Activated CD8-positive, alpha-beta memory T cell treated with anti-CD3 and anti-CD28 coated beads for 4 hours (primary cell): Measurements from ENCODE around the gene NUP153.

Experiments used
- DNase-seq, 2 donors: peaks; one replicate each; pipeline ENCODE4 v3.0.0-alpha.2; 2020; ENCODE audit warnings: low read depth in 2 of 2

NUP153 gene

GRCh38 chr6:17662585-17662984 lies 44.1 kb downstream of the NUP153 start:
- DNase-seq: no peak

- DNase-seq: no peak
Measured at GRCh38 chr6:17656644-17657043, 50.1 kb downstream of the NUP153 start.

- no peak for DNase-seq
Measured at GRCh38 chr6:17656092-17656491, 50.6 kb downstream of the NUP153 start.

GRCh38 chr6:17653198-17653882 lies 53.4 kb downstream of the NUP153 start:
- DNase-seq: no peak

- DNase-seq: no peak
Measured at GRCh38 chr6:17650656-17651309, 55.9 kb downstream of the NUP153 start.

GRCh38 chr6:17648745-17649144 lies 58.0 kb downstream of the NUP153 start:
- no peak for DNase-seq

GRCh38 chr6:17640477-17640917 lies 66.2 kb downstream of the NUP153 start:
- no peak for DNase-seq

- DNase-seq: no peak
Measured at GRCh38 chr6:17638212-17638715, 68.5 kb downstream of the NUP153 start.

- DNase-seq: no peak
Measured at GRCh38 chr6:17635568-17635967, 71.2 kb downstream of the NUP153 start.

- DNase-seq: peak in 1 of 2 donors; percentile 3
Measured at GRCh38 chr6:17633465-17634188, 73.1 kb downstream of the NUP153 start.

- DNase-seq: no peak
Measured at GRCh38 chr6:17632934-17633333, 73.8 kb downstream of the NUP153 start.

- no peak for DNase-seq
Measured at GRCh38 chr6:17630511-17631073, 76.1 kb downstream of the NUP153 start.

GRCh38 chr6:17629824-17630510 lies 76.8 kb downstream of the NUP153 start:
- no peak for DNase-seq

GRCh38 chr6:17628873-17629272 lies 77.9 kb downstream of the NUP153 start:
- no peak for DNase-seq

GRCh38 chr6:17624396-17624795 lies 82.3 kb downstream of the NUP153 start:
- DNase-seq: no peak

- DNase-seq: no peak
Measured at GRCh38 chr6:17622144-17622543, 84.6 kb downstream of the NUP153 start.

GRCh38 chr6:17621003-17621402 lies 85.7 kb downstream of the NUP153 start:
- DNase-seq: no peak

- no peak for DNase-seq
Measured at GRCh38 chr6:17615794-17616193, 90.9 kb downstream of the NUP153 start.

GRCh38 chr6:17612048-17612447 lies 94.7 kb downstream of the NUP153 start:
- no peak for DNase-seq

- DNase-seq: no peak
Measured at GRCh38 chr6:17610835-17611234, 95.9 kb downstream of the NUP153 start.

- no peak for DNase-seq
Measured at GRCh38 chr6:17606606-17607005, 100.1 kb downstream of the NUP153 start.

- no peak for DNase-seq
Measured at GRCh38 chr6:17602888-17603287, 103.8 kb downstream of the NUP153 start.
